Caco-2 (cell line): ENCODE measurements around the gene LTBP1. TPM values are rescaled to one million over a fixed set of nuclear protein-coding genes. Genes with fewer than 3 reads are reported as not detected.

Experiments
- BruUV-seq: library from RNA; stranded (reverse); fragments of 400-500 nt; replicated peaks from 2 replicates; lab custom pipeline; 2021; lab: Mats Ljungman, UMichigan
- CTCF ChIA-PET: fragments of 300-600 bp; sonication (Branson Sonifier 250); formaldehyde crosslinking; loops from one replicate; lab custom pipeline; 2022; ENCODE audit warnings: antibody characterized with exemption; lab: Charles Lee
- POLR2A ChIA-PET: fragments of 300-600 bp; sonication (Branson Sonifier 250); formaldehyde crosslinking; loops from one replicate; lab custom pipeline; 2022; ENCODE audit warnings: antibody characterized with exemption; lab: Charles Lee
- DNase-seq, 2 experiments: peaks; one replicate each; pipeline versions ENCODE4 v3.0.0 to v3.0.0-alpha.2; 2020 to 2022
- H3K27me3 ChIP-seq: replicated peaks from 2 replicates; pipeline ENCODE4 v1.6.0; 2011; ENCODE audit warnings: low read length; ENCODE audit not compliant: control insufficient read depth, insufficient read depth
- H3K36me3 ChIP-seq: 2 replicates; pipeline ENCODE4 v1.5.1; 2011; ENCODE audit warnings: low read length; ENCODE audit not compliant: control insufficient read depth, insufficient read depth
- H3K4me1 ChIP-seq: fragments of 250-450 bp; sonication (Bioruptor Pico); 2 replicates; pipeline ENCODE4 v1.5.1; 2020; ENCODE audit warnings: mild to moderate bottlenecking
- H3K4me3 ChIP-seq: 2 replicates; pipeline ENCODE4 v1.5.1; 2011; ENCODE audit warnings: low read depth, mild to moderate bottlenecking, control low read depth, low read length
- H3K9me3 ChIP-seq: fragments of 250-450 bp; sonication (Bioruptor Pico); 2 replicates; pipeline ENCODE4 v1.5.1; 2020; ENCODE audit warnings: mild to moderate bottlenecking, moderate library complexity
- H3K27ac Mint-ChIP-seq: one replicate; pipeline ENCODE4 v1.8.0; 2022; ENCODE audit warnings: mixed read lengths; ENCODE audit not compliant: unreplicated experiment
- H3K27me3 Mint-ChIP-seq: one replicate; pipeline ENCODE4 v1.8.0; 2022; ENCODE audit warnings: mixed read lengths; ENCODE audit not compliant: insufficient read depth, unreplicated experiment
- H3K36me3 Mint-ChIP-seq: one replicate; pipeline ENCODE4 v1.8.0; 2022; ENCODE audit warnings: mild to moderate bottlenecking, mixed read lengths; ENCODE audit not compliant: insufficient read depth, unreplicated experiment
- H3K4me1 Mint-ChIP-seq: one replicate; pipeline ENCODE4 v1.8.0; 2022; ENCODE audit warnings: low read depth, mixed read lengths; ENCODE audit not compliant: unreplicated experiment
- H3K4me3 Mint-ChIP-seq: one replicate; pipeline ENCODE4 v1.8.0; 2022; ENCODE audit warnings: mild to moderate bottlenecking, moderate library complexity, mixed read lengths; ENCODE audit not compliant: unreplicated experiment
- H3K9me3 Mint-ChIP-seq: one replicate; pipeline ENCODE4 v1.8.0; 2022; ENCODE audit warnings: mixed read lengths; ENCODE audit not compliant: unreplicated experiment
- CTCF ChIP-seq, 2 experiments: fragments of 200-600 bp in 1 of 2; IDR thresholded peaks; 1 replicate in 1 of 2; 2 replicates in 1 of 2; pipeline versions ENCODE4 v1.5.1 to v1.8.0; 2011 to 2022; ENCODE audit warnings: antibody characterized with exemption in 1 of 2, control low read depth in 1 of 2, inconsistent platforms in 1 of 2, low read depth in 1 of 2, low read length in 1 of 2, mild to moderate bottlenecking in 1 of 2, moderate library complexity in 1 of 2; ENCODE audit not compliant: insufficient read depth in 1 of 2, severe bottlenecking in 1 of 2, unreplicated experiment in 1 of 2
- intact Hi-C: fragments of 100-400 bp; cut with micrococcal nuclease; formaldehyde crosslinking; loops from one replicate; pipeline ENCODE4 v1.10.0; 2022; ENCODE audit not compliant: unreplicated experiment
- total RNA-seq: library from RNA; stranded (reverse); gene quantifications from 2 replicates; pipeline ENCODE4 v1.2.3, GENCODE V29; 2022

The LTBP1 gene
- total RNA-seq, 1 experiment from 2014 or later = 64.2 TPM

- H3K27ac Mint-ChIP-seq = no peak overlapping the region
- no peaks in the 10 kb centered on the region for H3K36me3 ChIP-seq
- no peak overlapping the region for H3K4me3 ChIP-seq
- POLR2A ChIA-PET = no interaction called here
- H3K27me3 ChIP-seq = no peaks in the 10 kb centered on the region
- intact Hi-C loops = no loop called here
- BruUV-seq = no TSS peak
- peaks cover under 1% of the 10 kb centered on the region for H3K36me3 Mint-ChIP-seq
- H3K4me1 Mint-ChIP-seq = peaks cover 4% of the 10 kb centered on the region
- no peaks in the 10 kb centered on the region for H3K27me3 Mint-ChIP-seq
- TF ChIP-seq CTCF (IDR thresholded peaks at IDR 0.05; ENCODE audit: insufficient read depth in 1 of 2, low read depth in 1 of 2, low read length in 1 of 2, severe bottlenecking in 1 of 2, unreplicated experiment in 1 of 2) = no peak
- CTCF ChIA-PET = no interaction called here
- H3K4me1 ChIP-seq = no peaks in the 10 kb centered on the region
- no peak overlapping the region for H3K4me3 Mint-ChIP-seq
- no peaks in the 10 kb centered on the region for H3K9me3 Mint-ChIP-seq
- H3K9me3 ChIP-seq = no peaks in the 10 kb centered on the region
- DNase-seq = no peak
Observed at GRCh38 chr2:33077844-33078243, 131.1 kb downstream of the LTBP1 start.

GRCh38 chr2:33081691-33082090, 134.9 kb downstream of the LTBP1 start:
- H3K4me3 Mint-ChIP-seq = no peak overlapping the region
- no peaks in the 10 kb centered on the region for H3K9me3 ChIP-seq
- no peak for DNase-seq
- intact Hi-C loops = no loop called here
- no peaks in the 10 kb centered on the region for H3K9me3 Mint-ChIP-seq
- no peak for TF ChIP-seq CTCF (IDR thresholded peaks at IDR 0.05; ENCODE audit: insufficient read depth in 1 of 2, low read depth in 1 of 2, low read length in 1 of 2, severe bottlenecking in 1 of 2, unreplicated experiment in 1 of 2)
- CTCF ChIA-PET = no interaction called here
- no peaks in the 10 kb centered on the region for H3K27me3 ChIP-seq
- H3K36me3 Mint-ChIP-seq = peaks cover 7% of the 10 kb centered on the region
- H3K27ac Mint-ChIP-seq = no peak overlapping the region
- no peaks in the 10 kb centered on the region for H3K36me3 ChIP-seq
- no peaks in the 10 kb centered on the region for H3K4me1 ChIP-seq
- H3K27me3 Mint-ChIP-seq = no peaks in the 10 kb centered on the region
- H3K4me3 ChIP-seq = no peak overlapping the region
- H3K4me1 Mint-ChIP-seq = no peaks in the 10 kb centered on the region
- no TSS peak for BruUV-seq
- POLR2A ChIA-PET = no interaction called here

GRCh38 chr2:33083699-33084387, 137.1 kb downstream of the LTBP1 start:
- no peaks in the 10 kb centered on the region for H3K4me1 ChIP-seq
- Mint-ChIP-seq H3K9me3 (no peaks in the 10 kb centered on the region), H3K27me3 (no peaks in the 10 kb centered on the region), H3K4me1 (no peaks in the 10 kb centered on the region), H3K27ac (no peak overlapping the region), H3K4me3 (no peak overlapping the region), H3K36me3 (peaks cover 7% of the 10 kb centered on the region)
- H3K9me3 ChIP-seq = no peaks in the 10 kb centered on the region
- intact Hi-C loops = no loop called here
- no TSS peak for BruUV-seq
- TF ChIP-seq CTCF (IDR thresholded peaks at IDR 0.05; ENCODE audit: insufficient read depth in 1 of 2, low read depth in 1 of 2, low read length in 1 of 2, severe bottlenecking in 1 of 2, unreplicated experiment in 1 of 2) = no peak
- no peaks in the 10 kb centered on the region for H3K36me3 ChIP-seq
- H3K27me3 ChIP-seq = no peaks in the 10 kb centered on the region
- DNase-seq = no peak
- H3K4me3 ChIP-seq = no peak overlapping the region
- ChIA-PET POLR2A (no interaction called here), CTCF (no interaction called here)
